GM20000 (cell line): ENCODE results near the gene MPST.

Experiments
- DNase-seq: peaks from one replicate; pipeline ENCODE4 v3.0.0; 2012; ENCODE audit warnings: low spot score
- TF ChIP-seq, protein P1 (sequence below): IDR thresholded peaks from 2 replicates; pipeline ENCODE4 v1.5.1; 2012; ENCODE audit warnings: mild to moderate bottlenecking, control low read depth; ENCODE audit errors: extremely low read depth, missing control alignments

The MPST gene

DNA sequence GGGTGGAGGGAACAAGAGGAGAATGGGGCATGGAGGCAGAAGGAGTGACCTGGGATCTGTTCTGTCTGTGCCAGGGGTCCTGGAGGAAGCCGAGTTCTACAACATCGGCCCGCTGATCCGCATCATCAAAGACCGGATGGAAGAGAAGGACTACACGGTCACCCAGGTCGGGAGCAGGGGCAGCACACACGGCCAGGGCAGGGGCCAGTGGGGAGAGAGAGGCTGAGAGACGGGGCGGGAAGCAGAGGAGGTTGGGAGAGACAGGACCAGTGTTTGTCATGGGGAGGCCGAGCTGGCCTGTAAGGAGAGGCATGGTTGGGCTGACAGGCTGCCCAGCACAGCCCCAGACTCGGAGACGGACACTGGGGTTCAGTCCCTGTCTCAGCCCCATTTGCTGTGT, 36.7 kb downstream of the MPST start:
- no peak for DNase-seq
- TF ChIP-seq, protein P1, sequence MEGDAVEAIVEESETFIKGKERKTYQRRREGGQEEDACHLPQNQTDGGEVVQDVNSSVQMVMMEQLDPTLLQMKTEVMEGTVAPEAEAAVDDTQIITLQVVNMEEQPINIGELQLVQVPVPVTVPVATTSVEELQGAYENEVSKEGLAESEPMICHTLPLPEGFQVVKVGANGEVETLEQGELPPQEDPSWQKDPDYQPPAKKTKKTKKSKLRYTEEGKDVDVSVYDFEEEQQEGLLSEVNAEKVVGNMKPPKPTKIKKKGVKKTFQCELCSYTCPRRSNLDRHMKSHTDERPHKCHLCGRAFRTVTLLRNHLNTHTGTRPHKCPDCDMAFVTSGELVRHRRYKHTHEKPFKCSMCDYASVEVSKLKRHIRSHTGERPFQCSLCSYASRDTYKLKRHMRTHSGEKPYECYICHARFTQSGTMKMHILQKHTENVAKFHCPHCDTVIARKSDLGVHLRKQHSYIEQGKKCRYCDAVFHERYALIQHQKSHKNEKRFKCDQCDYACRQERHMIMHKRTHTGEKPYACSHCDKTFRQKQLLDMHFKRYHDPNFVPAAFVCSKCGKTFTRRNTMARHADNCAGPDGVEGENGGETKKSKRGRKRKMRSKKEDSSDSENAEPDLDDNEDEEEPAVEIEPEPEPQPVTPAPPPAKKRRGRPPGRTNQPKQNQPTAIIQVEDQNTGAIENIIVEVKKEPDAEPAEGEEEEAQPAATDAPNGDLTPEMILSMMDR, result no peak

DNA sequence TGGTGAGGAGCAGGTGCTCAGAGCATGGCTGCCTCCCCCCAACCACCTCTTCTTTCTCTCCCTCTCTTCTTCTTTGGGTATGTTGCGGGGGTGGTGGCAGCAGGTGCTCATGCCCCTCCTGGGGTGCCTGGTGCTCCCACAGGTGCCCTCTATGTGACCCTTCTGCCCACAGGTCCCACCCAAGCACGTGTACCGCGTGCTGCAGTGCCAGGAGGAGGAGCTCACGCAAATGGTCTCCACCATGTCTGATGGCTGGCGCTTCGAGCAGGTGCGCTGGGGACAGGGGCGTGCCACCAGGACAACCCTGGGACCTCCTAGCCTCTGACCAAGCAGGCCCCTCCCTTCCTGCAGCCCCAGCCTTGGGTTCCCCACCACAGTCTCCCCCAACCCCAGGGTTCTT, 37.7 kb downstream of the MPST start:
- no peak for DNase-seq
- TF ChIP-seq, protein P1, result no peak

DNA sequence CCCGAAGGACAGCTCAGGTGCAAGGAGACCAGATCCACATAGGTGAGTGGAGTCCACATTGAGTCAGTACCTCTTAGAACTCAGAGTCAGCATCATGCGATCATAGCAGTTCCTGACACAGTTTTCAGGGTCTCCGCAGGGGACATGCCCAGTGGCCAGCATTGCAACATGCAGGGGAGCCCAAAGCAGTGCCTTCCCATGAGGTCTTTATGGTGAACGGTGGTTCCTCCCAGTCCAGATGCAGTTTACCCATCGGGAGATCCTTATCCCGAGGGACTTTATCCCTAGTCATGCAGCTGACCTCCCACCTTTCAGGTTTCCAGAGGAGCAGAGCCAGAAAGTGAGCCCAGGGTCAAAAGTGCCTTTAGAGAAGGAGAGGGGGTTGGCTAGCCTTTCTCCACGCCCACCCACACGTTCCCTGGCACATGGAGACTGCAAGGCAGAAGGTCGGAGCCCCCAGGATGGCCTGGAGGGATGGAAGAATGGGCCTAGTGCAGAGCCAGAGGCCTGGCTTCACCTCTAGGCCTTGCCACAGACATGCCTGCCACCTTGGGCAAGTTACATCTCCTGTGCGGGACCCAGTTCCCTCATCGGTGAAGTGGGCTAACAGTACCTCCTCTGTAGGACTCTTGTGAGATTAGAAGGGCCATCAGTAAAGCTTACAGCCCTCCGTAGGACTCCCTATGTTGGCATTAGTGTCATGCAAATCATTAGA, 38.4 kb downstream of the MPST start:
- TF ChIP-seq, protein P1, result no peak

DNA sequence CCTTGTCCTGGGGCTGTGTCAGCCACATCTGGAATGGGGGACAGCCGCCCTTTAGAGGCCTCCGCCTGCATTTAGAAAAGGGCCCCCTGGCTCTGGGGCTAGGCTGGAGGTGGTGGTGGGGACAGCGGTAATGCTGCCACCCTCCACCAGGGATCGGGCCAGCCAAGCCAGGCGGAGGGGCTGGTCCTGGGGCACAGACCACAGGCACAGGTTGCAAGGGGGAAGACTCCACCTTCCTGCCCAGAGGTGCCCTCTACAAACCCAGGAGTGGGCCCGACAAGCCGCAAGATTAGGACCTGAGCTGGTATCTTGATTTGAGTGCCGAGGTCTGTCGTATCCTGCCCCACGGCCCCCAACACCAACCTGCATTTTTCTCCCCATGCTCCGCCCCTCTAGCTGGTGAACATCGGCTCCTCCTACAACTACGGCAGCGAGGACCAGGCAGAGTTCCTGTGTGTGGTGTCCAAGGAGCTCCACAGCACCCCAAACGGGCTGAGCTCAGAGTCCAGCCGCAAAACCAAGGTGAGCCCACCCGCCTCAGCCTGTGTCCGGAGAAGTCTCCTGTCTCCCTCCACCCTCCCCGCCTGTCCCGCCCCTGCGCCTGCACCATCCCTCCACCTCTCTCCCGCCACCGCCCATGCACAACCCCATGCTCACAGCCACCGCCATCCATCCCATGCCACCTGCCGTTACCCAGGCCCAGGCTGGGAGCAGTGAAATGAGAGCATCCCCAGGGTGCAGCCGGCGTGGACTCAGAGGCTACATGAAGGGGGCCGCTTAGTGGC, 39.6 kb downstream of the MPST start:
- TF ChIP-seq, protein P1, result no peak
- no peak for DNase-seq

More for the DNA sequence above, 38.4 kb downstream of the MPST start:
- DNase-seq, result no peak

DNA sequence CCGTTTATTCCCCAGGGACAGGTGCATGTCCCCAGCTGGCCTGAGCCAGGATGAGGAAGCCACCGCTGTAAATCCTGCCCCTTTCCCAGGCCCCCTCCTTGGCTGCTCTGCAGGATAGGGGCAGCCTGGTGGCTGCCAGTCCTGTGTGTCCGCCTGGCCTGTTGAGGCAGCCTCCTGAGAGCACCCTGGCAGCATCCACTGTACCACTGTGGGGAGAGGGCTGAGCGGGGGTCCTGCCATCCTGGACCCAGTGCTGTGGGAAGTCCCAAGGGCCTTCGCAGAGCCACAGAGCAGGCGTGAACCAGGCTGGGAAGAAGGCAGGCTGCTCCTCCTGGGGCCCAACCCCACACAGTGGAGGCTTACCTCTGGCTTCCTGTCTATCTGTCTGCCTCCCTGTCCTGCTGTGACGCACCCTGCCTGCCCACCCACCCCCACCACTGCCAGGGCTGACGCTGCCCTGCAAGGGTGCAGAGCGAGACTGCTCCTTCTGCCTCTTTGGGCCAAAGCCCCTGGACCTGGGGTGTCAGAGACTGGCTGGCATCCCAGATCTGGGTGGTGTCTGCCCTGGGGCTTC, 40.4 kb downstream of the MPST start:
- DNase-seq, result no peak
- TF ChIP-seq, protein P1, result no peak

DNA sequence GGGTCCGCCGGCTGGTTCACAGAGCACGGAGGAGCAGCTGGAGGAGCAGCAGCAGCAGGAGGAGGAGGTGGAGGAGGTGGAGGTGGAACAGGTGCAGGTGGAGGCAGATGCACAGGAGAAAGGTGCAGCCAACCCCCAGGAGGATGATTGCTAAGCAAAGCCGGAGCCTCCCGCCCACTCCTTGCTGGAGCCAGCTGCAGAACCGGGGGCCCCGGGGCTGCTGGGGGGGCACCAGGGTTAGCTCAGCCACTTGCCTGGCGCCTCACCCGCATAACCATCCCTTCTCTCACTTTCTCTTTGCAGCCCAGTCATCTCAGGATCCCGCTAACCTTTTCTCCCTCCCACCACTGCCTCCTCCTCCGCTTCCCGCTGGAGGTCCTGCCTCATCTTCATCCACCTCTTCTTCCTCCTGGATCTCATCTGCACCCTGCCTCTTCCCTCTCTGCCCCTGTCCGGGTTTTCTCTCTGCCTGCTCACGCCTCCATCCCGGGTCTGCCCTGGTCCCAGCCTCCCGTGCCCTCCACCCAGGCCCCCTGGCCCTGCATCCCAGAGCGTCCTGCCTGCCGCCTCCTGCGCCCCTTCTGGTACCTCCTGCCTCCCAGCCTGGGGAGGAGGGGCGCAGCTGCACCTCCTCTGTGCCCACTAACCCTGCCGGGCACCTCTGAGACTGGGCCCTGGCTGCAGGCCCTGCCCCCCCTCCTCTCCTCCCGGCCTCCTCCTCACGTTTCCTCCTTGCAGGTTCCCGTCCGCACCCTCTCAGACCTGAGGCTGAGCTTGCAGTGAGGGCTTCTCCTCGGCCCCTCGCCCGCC, 41.5 kb downstream of the MPST start:
- TF ChIP-seq, protein P1, result no peak
- DNase-seq, result peak; percentile 81
